Measurements from ENCODE around the gene GGTLC1. TPM values are rescaled to one million over a fixed set of nuclear protein-coding genes. Genes with fewer than 3 reads are reported as not detected.
"Not testable (repeated sequence)": the region's sequence is repeated elsewhere in the genome, so short reads cannot be mapped to it uniquely, and the experiment has no call there.

GGTLC1 gene
- total RNA-seq, 4 donors from 2014 or later: not detected

DNA sequence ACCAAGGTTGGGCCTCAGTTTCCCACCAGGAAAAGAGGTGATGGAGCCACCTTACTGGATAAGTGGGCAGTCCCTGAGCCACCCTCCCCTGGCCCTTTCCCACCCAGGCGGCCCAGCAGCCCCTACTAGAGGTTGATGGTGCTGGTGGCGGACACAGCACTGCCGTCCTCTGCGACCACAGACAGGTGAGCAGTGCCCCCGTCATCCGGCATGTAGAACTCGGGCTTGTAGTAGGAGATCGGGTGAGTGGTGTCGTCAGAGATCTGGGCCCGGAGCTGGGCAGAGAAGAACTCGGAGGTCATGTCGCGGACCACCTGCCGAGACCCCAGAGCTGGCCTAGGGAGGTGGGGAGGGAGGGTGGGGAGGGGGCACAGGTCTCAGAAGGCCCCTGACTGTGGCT lies 2.3 kb downstream of the GGTLC1 start:
- intact Hi-C loops (cut with DNase I; ENCODE audit: low total_unique reads); H3K4me3 ChIP-seq (ENCODE audit: low read depth, poor library complexity, severe bottlenecking): not testable (repeated sequence)
- DNase-seq (ENCODE audit: low spot score in 2 of 2): peak in 1 of 2 donors; percentile 68
- 93 to 94% methylated on average over 10 to 14 of the region's 14 CpGs for WGBS, 2 donors

DNA sequence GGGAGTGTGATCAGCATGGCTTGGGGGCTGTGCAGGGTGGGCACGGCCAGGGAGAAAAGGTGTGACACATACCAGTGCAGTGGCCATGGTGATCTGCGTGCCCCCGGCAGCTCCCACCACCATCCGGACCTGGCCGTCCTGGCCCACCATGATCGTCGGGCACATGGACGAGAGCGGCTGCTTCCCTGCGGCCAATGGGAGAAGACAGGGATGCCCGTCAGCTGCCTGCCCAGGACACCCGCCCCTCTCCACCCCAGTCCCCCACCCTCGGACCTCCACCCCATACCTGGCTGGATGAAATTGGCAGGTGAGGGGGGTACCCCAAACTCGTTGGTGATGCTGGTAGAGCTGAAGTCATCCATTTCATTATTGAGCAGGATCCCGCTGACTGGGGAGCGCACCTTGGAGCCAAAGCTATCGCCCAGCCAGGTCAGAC lies 2.8 kb downstream of the GGTLC1 start:
- WGBS, 2 donors: 86% methylated on average over 5 of the region's 17 CpGs; no CpG with 5 or more reads in 1 of the 2 donors
- intact Hi-C loops (cut with DNase I; ENCODE audit: low total_unique reads); H3K4me3 ChIP-seq (ENCODE audit: low read depth, poor library complexity, severe bottlenecking): not testable (repeated sequence)
- DNase-seq (ENCODE audit: low spot score in 2 of 2): peak in 1 of 2 donors; percentile 65

DNA sequence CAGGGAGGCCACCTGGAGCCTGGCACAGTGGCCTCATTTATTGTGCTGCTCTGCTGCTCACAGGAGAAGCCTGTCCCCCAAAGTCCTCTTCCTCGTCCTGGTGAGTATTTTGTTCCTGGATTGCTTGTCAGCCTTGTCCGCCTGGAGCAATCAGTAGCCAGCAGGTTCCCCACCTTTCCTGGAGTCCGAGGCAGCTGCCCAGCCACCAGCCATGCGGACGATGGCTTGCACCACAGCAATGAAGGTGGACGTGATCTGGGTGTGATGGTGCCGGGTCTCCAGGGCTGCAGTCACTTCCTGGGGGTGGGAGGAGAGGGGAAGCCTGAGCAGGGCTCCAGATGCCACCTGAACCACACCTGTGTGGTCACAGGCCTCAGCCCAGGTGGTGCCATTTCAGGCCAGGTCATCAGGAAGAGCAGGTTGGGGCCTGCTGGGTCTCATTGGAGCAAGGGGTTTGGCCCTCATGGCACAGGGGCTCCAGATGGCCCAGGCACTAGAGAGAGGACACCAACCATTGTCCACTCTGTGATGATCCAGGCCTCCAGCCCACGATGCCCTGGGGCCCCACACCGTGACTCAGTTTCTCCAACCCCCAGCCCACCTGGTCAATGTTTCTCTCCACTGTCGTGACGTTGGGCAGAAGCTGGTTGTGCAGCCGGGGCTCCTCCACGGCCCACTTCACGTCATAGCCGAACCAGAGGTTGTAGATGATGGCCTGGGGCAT lies 3.4 kb downstream of the GGTLC1 start:
- intact Hi-C loops (cut with DNase I; ENCODE audit: low total_unique reads); H3K4me3 ChIP-seq (ENCODE audit: low read depth, poor library complexity, severe bottlenecking): not testable (repeated sequence)
- DNase-seq (ENCODE audit: low spot score in 2 of 2): peak in 1 of 2 donors; percentile 52
- WGBS, 2 donors: 87 to 89% methylated on average over 7 to 15 of the region's 15 CpGs

DNA sequence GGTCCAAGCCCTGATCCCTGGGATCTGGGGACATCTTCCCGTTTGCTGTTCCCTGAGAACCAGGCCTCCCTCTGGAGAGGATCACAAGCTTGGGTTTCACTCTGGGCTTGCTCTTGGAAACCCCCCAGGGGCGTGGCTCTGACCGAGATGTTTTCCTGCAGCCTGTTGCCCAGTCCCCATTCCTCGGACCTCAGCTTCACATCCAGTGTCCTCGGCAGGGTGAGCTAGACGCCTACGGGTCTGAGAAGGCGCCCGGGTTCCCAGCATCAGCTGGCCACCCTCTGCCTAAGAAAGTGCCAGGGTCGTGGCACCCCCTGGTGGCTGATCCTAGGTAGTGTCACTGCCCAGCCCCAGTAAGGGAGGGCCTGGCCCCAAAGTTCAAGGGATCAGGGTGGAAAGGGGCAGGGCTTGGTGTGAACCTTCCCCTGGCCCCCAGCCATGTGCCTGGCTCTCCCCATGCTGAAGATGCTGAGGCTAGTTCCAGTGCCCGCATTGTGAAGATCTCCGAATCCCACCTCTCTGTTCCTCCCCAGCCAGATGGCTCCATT lies 4.0 kb downstream of the GGTLC1 start:
- WGBS, 2 donors: 21% methylated on average over 7 of the region's 12 CpGs; no CpG with 5 or more reads in 1 of the 2 donors
- intact Hi-C loops (cut with DNase I; ENCODE audit: low total_unique reads); H3K4me3 ChIP-seq (ENCODE audit: low read depth, poor library complexity, severe bottlenecking): not testable (repeated sequence)
- DNase-seq (ENCODE audit: low spot score in 2 of 2): peak in 1 of 2 donors; percentile 49

DNA sequence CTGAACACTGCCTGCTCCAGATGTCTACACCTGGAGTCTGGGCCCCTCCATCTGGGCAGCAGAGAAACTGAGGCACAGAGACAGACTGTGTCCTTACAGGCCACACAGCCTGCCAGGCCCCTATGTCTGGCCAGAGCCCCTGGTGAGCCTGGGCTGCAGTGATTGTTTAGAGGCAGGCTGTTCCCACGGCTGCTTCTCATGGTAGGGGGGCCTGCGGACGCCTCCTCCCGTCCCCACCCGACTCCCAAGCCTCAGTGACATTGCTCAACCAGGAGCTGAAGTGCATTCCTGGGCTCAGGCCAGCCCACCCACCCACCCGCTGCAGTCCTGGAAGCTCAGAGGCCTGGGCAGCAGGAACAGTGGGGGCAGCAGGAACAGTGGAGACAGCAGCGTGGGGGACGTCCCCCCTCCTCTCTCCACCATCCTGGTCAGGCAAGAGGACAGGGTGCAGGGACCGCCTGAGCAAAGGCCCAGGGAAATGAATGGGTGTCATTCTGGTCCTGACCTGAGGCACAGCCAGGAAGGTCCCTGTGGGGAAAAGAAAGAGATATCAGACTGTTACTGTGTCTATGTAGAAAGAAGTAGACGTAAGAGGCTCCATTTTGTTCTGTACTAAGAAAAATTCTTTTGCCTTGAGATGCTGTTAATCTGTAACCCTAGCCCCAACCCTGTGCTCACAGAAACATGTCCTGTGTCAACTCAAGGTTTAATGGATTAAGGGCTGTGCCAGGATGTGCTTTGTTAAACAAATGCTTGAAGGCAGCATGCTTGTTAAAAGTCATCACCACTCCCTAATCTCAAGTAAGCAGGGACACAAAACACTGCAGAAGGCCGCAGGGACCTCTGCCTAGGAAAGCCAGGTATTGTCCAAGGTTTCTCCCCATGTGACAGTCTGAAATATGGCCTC lies 6.2 kb downstream of the GGTLC1 start:
- WGBS, 2 donors: 72 to 78% methylated on average over 4 to 7 of the region's 11 CpGs
- DNase-seq (ENCODE audit: low spot score in 2 of 2): peak in 1 of 2 donors; percentile 60
- not testable (repeated sequence) for H3K4me3 ChIP-seq (ENCODE audit: low read depth, poor library complexity, severe bottlenecking)

DNA sequence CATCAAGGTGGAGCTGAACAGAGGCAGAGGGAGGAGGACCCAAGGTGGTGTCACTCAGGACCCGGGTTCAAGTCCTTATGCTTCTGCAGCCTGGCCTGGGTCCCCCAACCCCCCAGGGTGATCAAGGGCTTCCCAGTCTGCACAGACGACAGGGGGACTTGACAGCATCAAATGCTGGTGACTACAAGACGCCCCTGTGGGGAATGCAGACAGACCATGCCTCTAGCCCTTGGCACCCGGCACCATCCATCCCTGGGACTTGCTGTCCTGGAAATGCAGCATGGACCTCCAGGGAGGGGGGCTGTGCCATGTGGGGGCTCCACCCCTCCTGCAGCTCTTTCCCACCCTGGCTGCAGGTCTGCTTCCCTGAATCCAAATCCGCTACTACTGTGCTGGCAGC lies 7.1 kb downstream of the GGTLC1 start:
- peak in 1 of 2 donors; percentile 79 for DNase-seq (ENCODE audit: low spot score in 2 of 2)
- intact Hi-C loops (cut with DNase I; ENCODE audit: low total_unique reads); H3K4me3 ChIP-seq (ENCODE audit: low read depth, poor library complexity, severe bottlenecking): not testable (repeated sequence)
- WGBS, 2 donors: 71 to 94% methylated on average over 1 to 3 of the region's 5 CpGs

More for the DNA sequence above, 6.2 kb downstream of the GGTLC1 start:
- intact Hi-C loops (cut with DNase I; ENCODE audit: low total_unique reads): not testable (repeated sequence)

DNA sequence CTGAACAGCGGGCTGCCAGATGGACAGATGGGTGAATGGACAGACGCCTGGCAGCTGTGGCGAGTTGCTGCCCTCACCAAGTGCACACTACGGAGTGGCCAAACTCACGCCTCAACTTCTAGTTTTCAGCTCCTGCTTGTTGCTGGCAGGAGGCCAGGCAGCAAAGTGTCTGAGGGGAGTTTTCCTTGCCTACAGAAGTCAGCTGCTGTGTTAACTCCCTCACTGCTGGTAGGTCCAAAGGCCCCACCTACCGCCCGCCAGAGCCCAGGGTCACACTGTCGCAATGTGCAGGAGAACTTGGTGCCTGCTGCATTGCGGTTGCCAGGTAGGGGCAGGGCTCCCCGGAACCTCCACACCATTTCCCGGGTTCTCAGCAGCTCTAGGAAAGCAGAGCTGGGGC lies 7.6 kb downstream of the GGTLC1 start:
- peak in 1 of 2 donors; percentile 85 for DNase-seq (ENCODE audit: low spot score in 2 of 2)
- intact Hi-C loops (cut with DNase I; ENCODE audit: low total_unique reads); H3K4me3 ChIP-seq (ENCODE audit: low read depth, poor library complexity, severe bottlenecking): not testable (repeated sequence)
- 41 to 52% methylated on average over 5 to 6 of the region's 11 CpGs for WGBS, 2 donors

DNA sequence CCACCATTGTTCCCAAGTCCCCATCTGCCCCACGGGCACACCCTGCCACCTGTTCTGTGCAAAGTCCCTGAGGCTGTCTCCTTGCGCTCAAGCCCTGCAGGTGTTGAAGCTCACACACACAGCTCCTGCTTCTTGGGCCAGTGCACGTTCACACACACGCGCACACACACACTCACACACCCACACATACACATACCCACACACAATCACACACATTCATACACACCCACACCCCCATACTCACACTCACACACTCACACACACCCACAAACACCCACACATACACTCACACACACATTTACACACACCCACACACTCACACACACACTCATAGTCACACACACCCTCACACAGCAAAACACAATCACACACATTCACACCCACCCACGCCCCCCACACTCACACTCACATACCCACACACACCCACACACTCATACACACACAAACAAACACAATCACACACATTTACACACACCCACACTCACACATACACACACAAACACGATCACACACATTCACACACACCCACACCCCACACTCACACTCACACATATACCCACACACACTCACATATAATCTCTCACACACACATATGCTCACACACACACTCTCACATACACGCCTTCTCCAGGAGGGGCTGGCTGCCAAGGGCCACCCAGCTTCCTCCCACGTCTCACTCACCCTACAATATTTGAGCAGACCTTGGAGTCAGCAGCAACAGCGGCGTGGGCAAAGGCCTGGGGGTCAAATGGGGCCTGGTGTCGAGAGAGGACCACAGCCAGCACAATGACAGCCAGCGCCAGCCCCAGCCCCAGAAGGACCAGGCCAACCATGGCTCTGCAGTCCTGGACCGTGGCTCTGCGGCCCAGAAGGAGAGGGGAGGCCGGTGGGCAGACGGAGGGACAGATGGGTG lies 8.4 kb downstream of the GGTLC1 start:
- 78 to 84% methylated on average over 17 of the region's 17 CpGs for WGBS, 2 donors
- H3K4me3 ChIP-seq (ENCODE audit: low read depth, poor library complexity, severe bottlenecking); intact Hi-C loops (cut with DNase I; ENCODE audit: low total_unique reads): not testable (repeated sequence)
- DNase-seq (ENCODE audit: low spot score in 2 of 2): peak in 1 of 2 donors; percentile 85

DNA sequence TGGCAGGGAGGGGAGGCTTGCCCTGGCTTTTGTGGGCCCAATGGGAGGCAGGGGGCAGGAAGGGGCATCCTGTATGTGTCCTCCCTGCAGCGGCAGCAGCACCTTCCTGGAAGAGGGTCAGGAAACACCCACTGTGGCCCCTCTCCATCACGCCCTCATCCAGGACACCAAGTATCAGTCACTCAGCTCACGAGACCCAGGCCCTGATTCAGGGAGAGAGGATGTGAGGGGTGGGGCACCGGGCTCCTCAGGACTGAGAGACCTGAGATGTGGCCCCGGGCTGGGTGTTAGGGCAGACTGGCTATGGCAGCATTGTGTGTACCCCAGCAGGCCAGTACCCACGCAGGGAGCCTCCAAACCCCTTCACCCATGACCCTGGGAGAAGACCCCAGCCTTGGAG lies 9.2 kb downstream of the GGTLC1 start:
- intact Hi-C loops (cut with DNase I; ENCODE audit: low total_unique reads); H3K4me3 ChIP-seq (ENCODE audit: low read depth, poor library complexity, severe bottlenecking): not testable (repeated sequence)
- 66 to 95% methylated on average over 3 to 4 of the region's 6 CpGs for WGBS, 2 donors
- peak in 1 of 2 donors; percentile 52 for DNase-seq (ENCODE audit: low spot score in 2 of 2)

DNA sequence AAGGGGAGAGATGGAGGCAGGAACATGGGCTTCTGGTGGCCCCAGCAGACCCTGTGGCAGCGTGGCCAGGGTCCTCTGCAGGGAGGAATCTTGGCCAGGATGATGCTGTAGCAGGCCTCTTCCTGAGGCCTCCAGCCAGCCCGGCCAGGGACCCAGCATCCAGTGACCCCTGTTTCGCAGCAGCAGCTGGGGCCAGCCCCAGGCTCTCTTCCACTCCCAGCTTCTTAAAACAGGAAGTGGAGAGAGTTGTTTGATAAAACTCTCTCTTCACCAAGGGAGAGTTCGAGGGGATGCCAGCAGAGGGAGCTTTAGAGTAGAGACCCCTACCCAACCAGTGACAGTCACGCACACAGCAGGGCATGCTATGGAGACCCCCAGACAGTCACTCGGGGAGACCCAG lies 10.1 kb downstream of the GGTLC1 start:
- DNase-seq (ENCODE audit: low spot score in 2 of 2): peak in 1 of 2 donors; percentile 46
- WGBS, 2 donors: 42 to 48% methylated on average over 6 of the region's 6 CpGs
- intact Hi-C loops (cut with DNase I; ENCODE audit: low total_unique reads); H3K4me3 ChIP-seq (ENCODE audit: low read depth, poor library complexity, severe bottlenecking): not testable (repeated sequence)
